Stimulated activated CD4-positive, alpha-beta T cell treated with anti-CD3 and anti-CD28 coated beads, Interleukin-15, amount 100 ng/mL, for 24 hours (primary cell): ENCODE data around the gene FATE1.
A peak's percentile ranks its signal among the peaks of the same experiment; 100 is the strongest.

Source experiments
- DNase-seq: peaks from one replicate; pipeline ENCODE4 v3.0.0-alpha.2; 2020

Gene FATE1

DNA sequence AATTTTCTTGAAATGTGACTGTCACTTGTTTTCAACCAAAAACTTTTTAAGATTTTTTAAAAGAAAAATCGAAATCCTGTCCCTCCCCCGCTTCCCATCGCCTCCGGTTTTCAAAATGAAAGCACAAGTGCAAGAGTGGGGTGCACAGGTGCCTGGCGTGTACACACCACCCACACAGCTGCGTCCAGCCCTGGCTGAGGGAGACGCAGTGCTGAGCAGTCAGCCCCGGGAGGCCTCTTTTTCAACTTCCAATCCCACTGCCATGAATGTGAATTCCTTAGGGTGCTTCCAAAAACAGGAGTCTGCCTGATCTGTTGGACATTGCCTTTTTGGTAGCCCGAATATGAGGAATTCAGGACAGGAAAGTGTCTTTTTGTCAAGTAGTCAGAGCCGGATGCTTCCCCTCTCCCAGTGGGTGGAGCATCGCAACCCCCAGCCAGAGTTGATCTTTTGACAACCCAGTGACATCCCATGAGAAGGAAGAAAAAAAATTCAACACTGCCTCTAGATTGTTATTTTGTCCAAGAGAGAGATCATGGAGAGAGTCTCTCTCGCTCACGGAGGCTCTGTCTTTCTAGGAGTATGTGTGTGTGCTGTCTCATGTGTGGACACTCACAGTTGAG, 11.7 kb upstream of the FATE1 start:
- no peak for DNase-seq

DNA sequence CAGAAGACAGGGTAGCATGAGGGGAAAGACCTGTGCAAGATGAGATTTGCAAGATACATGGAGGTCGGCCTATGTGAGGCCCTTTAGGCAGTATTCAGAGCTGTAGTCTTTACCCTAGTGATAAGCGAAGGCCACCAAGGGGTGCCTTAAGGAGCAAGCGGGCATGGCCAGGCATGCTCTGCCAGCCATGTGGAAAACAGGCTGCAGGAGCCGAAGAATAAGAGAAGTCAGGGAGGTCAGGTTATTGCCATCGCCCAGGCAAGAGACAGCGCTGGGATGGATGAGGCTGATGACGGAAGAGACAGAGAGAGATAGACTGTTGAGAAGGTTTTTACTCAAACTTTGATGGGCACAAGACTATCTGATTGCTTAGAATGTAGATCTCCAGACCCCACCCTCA, 7.0 kb upstream of the FATE1 start:
- no peak for DNase-seq

DNA sequence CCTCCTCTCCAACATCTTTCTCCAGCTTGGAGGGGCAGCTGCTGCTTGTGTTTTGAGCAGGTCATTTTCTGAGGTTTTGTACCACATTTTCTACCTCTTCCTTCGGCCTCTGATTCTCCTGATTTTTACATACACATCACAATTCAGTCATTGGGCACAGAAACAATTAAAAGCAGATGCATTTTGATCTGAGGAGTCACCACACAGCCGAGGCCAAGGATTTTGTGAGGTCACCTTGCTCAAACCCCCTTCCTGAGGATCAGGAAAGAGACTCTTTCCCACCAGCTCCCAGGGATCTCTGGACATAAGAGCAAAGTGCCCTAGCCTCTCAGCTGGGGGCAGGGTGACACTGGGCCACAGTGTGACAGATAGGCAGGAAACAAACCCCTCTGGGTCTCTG, 5.4 kb upstream of the FATE1 start:
- DNase-seq, result no peak

DNA sequence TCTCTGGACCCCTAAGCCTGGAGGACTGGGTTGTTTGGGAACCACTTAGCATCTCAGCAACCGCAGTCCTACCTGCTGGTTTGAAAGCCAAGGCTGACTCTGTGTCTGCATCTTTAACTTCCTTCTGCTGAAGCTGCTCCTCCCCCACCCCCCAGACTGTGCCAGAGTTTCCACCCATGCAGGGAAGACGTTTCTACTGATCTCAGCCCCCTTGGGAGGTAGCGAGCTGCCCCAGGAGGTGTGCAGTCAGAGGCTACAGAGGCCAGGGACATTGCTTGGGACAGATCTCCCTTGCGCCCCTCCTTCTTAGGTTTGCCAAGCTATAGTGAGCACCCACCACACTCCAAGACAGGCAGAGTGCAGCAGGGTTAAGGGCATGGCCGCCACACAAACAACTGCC, 4.7 kb upstream of the FATE1 start:
- DNase-seq, result no peak

DNA sequence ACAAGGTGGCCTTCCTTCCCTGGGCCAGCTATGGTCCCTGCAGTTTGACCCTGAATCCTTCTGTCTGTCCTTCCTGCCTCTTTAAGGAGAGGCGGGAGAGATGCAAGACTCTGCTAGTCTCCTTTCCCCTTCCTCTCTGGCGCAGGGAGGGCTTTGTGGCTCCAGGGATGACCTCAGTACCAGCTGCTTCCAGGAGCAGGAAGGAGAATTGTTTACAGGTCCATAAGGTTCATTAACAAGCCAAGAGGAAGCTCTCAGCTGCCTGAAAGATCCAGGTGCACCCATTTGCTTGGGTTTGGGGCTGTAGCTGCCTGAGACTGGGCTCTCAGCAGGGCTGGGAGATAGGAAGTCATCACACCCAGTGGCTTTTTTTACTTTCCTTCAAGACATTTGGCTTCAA, 4.0 kb upstream of the FATE1 start:
- no peak for DNase-seq

DNA sequence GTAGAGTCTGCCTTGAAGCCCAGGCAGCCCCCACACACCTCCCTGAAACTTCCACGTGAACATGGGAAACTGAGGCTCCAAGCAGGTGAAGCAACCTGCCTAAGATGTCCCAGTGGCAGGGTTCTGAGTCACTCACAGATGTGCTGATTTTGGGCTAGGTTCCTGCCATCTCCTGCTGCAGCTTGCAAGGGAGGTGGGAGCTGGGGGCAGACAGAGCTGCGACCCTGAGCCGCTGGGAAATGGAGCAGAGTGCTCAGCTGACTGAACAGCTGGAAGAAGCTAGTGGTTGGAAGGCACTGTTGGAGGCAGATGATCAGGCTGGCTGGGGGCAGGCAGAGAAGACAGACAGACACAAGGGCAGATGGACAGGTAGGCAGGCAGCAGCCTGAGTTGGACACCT, 3.6 kb upstream of the FATE1 start:
- DNase-seq, result no peak

DNA sequence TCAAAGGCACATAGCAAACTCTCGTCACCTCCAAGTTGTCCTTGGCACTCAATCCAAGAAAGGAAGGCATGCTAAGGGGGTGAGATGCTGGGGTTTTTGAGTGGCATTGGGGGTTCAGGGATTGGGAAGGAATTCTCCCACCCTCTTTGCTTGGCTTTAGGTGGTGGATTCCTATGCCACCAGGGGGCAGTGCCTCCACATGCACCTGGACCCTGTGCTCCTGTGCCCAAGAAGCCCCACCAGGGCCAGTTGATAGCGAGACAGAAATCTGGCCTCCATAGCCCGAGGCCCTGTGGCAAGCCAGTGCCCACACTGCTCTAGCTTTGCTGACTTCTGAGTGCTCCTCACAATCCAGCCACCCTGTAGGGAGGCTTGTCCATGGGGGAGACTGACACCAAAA, 2.0 kb upstream of the FATE1 start:
- peak; percentile 27 for DNase-seq

DNA sequence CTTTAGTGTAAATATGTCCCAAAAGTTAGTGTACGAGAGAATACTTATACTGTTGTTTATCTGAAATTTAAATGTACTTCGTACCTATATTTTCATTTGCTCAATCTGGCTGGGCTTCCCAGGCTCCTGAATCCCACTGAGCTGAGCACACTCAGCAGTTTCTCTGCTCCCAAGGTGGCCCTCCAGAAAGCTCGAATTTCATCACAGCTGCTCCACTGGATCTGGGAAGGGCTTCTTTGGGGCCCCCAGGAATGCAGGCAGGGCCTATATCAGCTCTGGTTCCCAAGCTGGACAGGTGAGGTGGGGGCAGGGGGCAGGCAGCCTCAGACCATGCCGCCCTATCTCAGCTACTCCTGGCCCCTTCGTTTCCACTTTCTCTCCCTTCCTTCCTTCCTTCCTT, 1.5 kb upstream of the FATE1 start:
- DNase-seq, result no peak

DNA sequence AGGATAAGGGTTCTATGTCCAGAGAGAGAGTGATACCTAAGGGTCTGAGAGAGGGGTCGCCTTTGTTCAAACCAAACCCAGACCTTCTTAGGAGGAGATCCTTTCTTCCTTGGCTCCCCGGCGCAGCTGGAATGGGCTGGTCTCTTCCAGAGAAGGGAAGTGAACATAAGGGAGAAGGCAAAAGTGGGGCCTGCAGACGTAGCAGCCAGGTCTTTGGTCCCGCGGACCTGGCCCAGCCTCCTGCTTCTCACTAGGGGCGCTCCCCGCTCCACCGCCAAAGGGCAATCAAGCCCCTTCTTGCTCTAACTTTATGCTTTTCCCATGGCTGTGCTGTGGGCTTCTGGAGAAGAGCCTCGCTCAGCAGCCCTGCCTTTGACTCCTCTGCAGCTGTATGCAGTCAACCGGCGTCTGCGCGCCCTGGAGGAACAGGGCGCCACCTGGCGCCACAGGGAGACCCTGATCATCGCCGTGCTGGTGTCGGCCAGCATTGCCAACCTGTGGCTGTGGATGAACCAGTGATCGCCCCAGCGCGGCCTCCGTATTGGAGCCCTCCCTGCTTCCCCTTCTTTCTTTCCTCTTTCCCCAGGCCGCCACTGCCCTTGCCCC, 6.5 kb downstream of the FATE1 start:
- DNase-seq, result no peak

DNA sequence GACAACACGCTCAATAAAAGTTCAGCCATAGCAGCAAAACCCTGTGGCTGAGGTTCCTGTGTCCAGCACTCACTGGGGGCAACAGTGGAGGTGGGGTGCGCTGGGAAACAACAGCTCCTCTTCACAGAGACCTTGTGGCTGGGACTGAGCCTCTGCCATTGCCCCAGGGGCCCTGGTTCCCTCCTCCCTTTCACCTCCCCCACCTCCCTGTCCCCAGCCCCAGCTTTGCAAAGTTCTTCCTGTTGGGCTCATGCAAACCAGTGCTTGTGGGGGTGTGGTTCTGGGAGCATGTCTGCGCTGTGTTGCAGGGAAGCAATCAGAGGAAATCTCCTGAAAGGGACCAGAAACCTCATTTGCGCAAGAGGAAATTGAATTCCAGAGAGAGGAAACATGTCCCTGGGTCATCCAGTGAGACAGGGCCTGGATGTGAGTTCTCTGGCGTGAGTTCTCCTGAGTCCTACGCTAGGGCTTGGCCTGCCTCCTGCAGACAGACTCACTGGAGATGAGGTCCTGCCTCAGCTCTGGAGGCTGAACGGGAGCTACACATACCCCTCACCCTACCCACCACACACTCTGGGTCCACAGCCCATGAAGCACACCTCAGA, 7.4 kb downstream of the FATE1 start:
- no peak for DNase-seq

DNA sequence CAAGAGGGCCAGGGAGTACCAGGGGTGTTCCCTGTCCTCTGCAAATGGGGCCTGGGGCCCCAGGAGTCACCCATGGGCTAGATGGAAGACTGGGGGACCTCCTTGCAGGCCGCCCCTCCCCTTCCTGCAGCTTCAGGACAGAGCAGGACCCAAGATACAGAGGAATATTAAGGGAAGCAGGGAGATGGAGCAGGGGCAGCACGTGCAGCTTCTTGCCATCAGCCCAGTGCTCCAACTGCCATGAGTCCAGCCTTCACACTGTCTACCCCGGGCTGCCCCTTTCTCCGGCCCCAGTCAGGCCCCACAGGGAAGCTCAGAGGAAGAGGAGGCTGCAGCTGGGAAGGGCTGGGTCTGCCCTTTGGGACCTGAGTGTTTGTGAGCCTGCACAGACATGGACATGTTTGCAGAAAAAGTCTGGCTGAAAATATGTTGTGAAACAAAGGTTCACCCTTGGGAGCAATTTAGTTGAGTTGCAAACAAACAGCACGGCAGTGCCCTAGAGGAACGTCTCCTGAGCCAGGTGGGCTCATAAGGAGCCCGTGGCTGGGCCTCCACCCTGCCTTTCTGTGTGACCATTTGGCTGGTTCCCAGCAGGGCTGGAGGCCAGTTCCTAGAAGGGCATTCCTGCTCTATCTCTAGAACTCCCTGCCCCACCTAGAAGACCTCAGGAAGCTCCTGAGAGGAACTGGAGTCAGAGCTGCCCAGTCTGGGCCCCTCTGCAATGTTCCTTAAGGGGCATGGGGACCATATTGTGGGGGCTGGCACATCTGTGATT, 8.9 kb downstream of the FATE1 start:
- no peak for DNase-seq

DNA sequence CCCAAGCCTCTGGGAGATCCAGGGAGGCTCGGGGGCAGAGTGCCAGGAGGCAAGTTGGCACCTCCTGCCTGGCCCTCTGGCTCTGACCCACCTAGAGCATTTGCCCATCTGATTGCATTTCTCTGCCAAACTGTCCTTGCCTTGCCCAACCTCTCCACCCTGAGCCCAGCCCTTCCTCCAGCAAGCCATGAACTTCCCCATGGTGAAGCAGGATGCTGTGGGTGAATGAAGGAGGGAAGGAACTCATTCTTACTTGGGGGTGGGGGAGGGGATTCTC, 9.4 kb downstream of the FATE1 start:
- no peak for DNase-seq

DNA sequence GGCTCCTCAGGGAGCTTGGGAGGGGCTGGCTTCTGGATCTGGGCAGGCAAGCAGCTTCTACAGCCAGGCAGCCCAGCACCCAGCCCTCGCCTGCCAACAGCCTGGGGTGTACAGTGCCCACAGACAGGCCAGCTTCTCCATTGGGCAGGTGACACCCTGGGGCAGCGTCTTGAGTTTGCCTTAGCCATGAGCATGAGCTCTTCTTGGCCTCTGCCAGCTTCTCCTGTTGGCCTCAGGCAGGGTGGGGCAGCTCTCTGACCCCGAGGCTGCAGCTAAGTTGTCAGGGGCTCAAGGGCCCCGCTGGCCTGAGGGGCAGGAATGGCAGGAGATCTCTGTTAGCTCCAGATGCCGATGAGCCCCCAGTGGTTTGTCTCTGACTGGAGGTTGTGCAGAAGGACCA, 10.9 kb downstream of the FATE1 start:
- no peak for DNase-seq

DNA sequence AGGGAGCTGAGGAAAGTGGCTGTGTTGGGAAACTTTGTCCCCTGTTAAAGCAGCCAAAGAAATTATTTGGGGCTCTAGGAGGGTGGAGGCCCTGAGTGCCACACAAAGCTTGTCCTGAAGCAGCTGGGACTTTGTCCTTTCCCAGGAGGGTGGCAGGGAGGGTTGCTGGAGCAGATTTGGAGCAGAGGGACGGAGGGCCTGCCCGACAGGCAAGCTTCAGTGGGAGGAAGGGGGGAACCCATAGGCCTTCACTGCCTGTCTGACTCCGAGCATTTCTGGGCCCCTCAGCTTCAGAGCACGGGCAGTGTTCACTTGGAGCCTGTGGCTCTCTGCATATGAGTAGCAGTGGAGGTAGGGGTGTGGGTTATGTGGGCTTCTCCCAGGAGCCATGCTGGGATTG, 11.5 kb downstream of the FATE1 start:
- no peak for DNase-seq

DNA sequence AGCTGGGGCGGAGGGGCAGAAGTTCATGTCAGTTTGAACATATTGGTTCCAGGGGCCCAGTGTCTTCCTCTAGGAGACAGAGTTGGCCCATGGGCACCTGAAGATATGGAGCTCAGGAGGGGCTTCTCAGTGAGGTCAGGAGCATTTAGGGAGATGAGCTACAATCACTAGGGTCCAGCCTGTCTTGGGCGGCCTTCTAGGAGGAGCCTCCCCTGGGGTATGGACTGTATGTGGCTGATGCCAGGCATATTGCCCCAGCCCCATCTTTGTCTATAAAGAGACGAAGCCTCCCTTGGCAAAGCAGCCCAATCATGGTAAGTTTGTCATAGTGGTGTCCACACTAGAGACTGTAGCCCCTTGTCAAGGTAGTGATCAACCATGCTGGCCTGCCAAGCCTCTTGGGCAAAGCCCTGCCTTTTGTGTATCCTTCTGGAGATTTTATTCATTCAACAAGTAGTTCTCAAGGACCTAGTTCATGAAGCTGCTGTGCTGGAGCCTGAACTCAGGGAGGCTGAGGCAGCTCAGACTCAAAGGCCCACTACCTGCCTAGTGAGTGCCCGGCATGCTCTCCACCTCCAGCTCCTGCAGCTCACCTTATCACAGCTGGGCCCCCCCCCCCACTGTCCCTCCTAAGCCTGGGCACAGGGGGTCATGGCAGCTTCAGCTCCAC, 13.4 kb downstream of the FATE1 start:
- no peak for DNase-seq

DNA sequence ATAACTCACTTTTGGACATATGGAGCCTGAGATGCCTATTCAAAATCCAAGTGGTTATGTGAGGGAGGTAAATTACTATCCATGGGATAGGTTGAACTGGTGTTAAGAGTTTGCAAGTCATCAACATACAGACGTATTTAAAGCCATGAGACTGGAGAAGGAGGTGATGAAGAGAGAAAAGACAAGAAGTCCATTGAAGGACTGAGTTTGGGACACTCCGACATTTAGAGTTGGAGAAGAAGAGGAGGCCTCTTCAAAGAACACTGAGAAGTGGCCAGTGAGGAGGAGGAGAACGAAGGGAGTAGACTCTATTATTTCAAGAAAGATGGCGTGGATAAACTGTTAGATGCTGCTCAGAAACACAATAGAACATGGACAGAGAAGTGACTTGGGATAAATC, 18.6 kb downstream of the FATE1 start, which contains the start of gene CNGA2:
TSS of gene CNGA2 (plus strand) at position 301 of the 400 bp plus-strand sequence. CDS start 3,738 bp downstream, outside the sequence.
- DNase-seq, result no peak

DNA sequence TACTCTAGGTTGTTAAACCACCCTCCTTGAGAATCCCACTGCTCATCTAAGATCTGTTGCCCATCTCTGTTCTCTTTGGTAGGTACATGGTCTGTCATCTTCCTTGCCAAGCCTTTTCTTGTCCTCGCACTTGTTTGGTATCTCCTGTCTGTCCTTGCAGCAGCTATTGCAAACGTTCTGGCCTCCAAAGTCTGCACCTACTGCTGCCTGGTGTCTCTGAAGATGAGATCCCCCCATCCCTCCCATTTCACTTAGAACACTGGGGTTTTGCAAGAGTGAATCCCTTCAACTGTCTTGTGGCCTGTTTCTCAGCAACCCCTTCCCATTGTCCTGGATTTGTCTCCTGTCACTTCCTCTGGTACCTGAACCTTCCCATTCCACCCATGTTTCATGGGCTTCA, 19.4 kb downstream of the FATE1 start:
- DNase-seq, result no peak

DNA sequence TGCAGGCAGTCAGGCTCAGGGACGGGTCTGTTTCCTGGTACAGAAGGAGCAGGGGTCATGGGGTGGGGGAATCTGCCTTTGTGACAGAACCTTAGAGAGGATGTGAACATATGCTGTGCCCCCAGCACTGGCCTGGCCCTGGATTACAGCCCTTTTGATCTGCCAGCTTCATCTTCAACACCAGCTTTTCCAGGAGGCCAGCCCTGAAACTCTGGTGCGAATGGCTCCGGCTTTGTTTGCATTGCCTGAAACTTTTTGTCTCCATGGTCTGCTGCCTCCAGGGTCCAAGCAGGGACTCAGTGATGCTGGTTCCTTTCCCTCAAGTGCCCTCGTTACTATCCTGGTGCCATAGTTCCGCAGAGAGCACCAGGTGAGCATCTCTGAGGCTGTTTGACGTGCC, 20.9 kb downstream of the FATE1 start:
- DNase-seq, result no peak

DNA sequence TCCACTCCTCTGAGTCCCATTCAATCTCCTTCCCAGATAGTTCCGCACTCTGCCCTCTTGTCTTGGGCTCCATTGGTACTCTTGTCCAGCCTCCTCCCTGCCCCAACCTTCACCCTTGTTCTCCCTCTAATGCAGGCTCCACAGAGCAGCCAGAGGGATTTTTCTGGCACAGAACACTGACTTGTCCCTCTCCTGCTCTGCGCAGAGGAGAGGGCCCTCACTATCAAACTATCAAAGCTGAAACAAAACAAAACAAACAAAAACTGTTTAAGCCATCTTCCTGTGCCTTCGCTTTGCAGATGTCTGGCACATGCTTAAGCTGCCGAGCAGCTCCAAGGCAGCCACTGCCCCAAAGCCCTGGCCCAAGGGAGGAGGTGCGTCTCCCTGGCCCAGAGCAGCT, 21.7 kb downstream of the FATE1 start:
- no peak for DNase-seq

DNA sequence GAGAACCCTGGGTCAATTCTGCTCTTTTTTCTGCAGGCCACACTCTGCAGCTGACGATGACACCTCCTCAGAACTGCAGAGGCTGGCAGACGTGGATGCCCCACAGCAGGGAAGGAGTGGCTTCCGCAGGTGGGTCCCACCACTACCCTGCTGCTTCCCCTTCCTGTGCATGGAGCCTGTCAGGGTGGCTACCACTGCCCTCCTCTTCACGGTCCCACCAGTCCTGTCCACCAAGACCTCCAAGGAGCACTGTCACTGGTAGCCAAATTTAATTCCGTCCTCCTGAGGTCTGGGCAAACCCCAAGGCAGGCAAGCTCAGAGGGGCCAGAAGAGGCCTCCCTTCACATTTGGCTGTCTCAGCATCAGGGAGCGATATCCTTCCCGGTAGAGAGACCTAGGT, 22.9 kb downstream of the FATE1 start:
- DNase-seq, result no peak

DNA sequence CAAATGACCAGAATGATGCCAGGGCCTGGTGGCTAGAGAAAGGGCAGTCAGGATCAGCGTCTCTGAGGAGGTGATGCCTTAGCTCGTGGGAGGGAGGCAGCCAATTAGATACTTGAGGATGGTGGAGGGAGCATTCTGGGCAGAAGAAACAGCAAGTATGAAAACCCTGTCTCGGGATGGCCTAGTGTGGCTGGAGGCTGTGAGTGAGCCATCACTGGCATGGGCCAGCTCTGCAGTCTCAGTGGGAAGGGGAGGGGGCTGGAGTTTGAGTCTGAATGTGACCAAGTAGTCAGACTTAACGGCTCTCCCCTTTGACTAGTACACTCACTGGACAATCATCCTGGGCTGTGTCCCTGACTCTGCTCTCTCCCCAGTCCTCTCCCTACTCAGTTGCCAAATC, 25.8 kb downstream of the FATE1 start:
- no peak for DNase-seq

DNA sequence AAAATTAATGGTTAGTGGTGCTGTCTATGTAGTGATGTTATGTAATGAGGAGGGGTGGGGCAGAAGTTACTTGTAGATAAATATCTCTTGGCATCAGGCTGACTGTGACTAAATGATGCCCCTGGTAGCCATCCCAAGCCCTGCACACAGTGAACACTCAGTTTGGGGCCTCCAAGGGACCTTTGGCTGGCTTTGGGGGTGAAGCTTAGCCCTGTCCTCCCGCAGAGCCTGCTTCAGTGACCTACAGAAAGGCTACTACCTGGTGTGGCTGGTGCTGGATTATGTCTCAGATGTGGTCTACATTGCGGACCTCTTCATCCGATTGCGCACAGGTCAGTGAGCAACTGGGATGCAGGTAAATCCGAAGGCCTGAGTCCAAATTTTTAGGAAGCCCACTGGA, 26.5 kb downstream of the FATE1 start:
- DNase-seq, result no peak

DNA sequence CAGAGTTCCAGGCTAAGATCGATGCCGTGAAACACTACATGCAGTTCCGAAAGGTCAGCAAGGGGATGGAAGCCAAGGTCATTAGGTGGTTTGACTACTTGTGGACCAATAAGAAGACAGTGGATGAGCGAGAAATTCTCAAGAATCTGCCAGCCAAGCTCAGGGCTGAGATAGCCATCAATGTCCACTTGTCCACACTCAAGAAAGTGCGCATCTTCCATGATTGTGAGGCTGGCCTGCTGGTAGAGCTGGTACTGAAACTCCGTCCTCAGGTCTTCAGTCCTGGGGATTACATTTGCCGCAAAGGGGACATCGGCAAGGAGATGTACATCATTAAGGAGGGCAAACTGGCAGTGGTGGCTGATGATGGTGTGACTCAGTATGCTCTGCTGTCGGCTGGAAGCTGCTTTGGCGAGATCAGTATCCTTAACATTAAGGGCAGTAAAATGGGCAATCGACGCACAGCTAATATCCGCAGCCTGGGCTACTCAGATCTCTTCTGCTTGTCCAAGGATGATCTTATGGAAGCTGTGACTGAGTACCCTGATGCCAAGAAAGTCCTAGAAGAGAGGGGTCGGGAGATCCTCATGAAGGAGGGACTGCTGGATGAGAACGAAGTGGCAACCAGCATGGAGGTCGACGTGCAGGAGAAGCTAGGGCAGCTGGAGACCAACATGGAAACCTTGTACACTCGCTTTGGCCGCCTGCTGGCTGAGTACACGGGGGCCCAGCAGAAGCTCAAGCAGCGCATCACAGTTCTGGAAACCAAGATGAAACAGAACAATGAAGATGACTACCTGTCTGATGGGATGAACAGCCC, 28.0 kb downstream of the FATE1 start:
- DNase-seq, result no peak
